AG04450 (cell line): ENCODE measurements around the gene OPN5. TPM values are rescaled to one million over a fixed set of nuclear protein-coding genes. Genes with fewer than 3 reads are reported as not detected.

Experiments
- CTCF ChIA-PET: fragments of 300-600, 350-600 bp; formaldehyde crosslinking; extraction: SDS; loops from one replicate; lab custom pipeline; 2022; ENCODE audit warnings: antibody characterized with exemption, inconsistent platforms; lab: Charles Lee
- POLR2A ChIA-PET: fragments of 350-600 bp; formaldehyde crosslinking; extraction: SDS; loops from one replicate; lab custom pipeline; 2021; ENCODE audit warnings: antibody characterized with exemption, inconsistent platforms; lab: Yijun Ruan, JAX
- DNase-seq: peaks from one replicate; pipeline ENCODE4 v3.0.0-alpha.2; 2011; ENCODE audit warnings: low read depth, low spot score
- H3K27ac ChIP-seq: one replicate; pipeline ENCODE4 v1.5.1; 2012; ENCODE audit warnings: low read depth, low read length, control low read depth
- H3K27me3 ChIP-seq: one replicate; pipeline ENCODE4 v1.6.0; 2012; ENCODE audit warnings: low read length; ENCODE audit not compliant: control insufficient read depth, insufficient read depth
- H3K4me3 ChIP-seq: 2 replicates; pipeline ENCODE4 v1.5.1; 2011; ENCODE audit warnings: mild to moderate bottlenecking, low read depth, low read length, control low read depth
- H3K9me3 ChIP-seq: 2 replicates; pipeline ENCODE4 v1.5.1; 2012; ENCODE audit warnings: low read length; ENCODE audit not compliant: control insufficient read depth, insufficient read depth
- CTCF ChIP-seq: IDR thresholded peaks from 2 replicates; pipeline ENCODE4 v1.5.1; 2011; ENCODE audit warnings: low read depth, low read length, control low read depth, inconsistent platforms
- polyA plus RNA-seq: library from polyadenylated mRNA; depleted of rRNA; stranded (reverse); fragments of >200 nt; gene quantifications from 2 replicates; pipeline ENCODE4 v1.2.3, GENCODE V29; 2011

The OPN5 gene
- polyA plus RNA-seq, 1 experiment = not detected

- ChIA-PET CTCF (interaction anchor here (0.6 to 5.0 kb wide), 27 partner anchors 9 to 1662 kb away, joined by 3 to 70 read pairs (median 4); no protein-coding TSS in a partner anchor), POLR2A (no interaction called here)
- peaks cover 3% of the 10 kb centered on the region for H3K27me3 ChIP-seq
- H3K27ac ChIP-seq = no peak overlapping the region
- no peaks in the 10 kb centered on the region for H3K9me3 ChIP-seq
- peak; percentile 90 for TF ChIP-seq CTCF
- peak; percentile 20 for DNase-seq
- H3K4me3 ChIP-seq = no peak overlapping the region
These were observed 6.0 kb downstream of the OPN5 start for GRCh38 chr6:47787620-47788497.

DNA sequence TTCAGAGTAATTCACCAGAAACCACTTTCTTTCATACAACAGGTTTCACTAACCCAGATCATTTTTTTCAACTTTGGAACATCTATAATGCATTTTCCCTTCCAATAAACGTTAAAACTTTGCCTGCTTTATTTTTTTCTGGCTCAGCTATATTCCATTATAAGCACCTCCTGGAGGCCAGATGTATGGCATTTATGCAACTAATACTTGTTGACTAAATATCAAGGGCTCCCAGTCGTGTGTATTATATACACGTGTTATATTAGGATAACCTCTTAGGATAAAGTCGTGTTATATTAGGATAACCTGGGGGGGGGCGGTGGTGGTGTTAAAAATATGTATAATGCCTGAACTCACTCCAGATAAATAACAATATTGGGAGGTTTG, 6.7 kb downstream of the OPN5 start:
- CTCF ChIA-PET = interaction anchor here (0.6 to 5.0 kb wide), 21 partner anchors 9 to 1634 kb away, joined by 3 to 70 read pairs (median 4); no protein-coding TSS in a partner anchor
- peaks cover 3% of the 10 kb centered on the region for H3K27me3 ChIP-seq
- H3K4me3 ChIP-seq = no peak overlapping the region
- TF ChIP-seq CTCF = no peak
- no peaks in the 10 kb centered on the region for H3K9me3 ChIP-seq
- POLR2A ChIA-PET = no interaction called here
- no peak for DNase-seq
- H3K27ac ChIP-seq = no peak overlapping the region

- ChIA-PET CTCF (interaction anchor here (0.6 to 5.0 kb wide), 4 partner anchors 9 to 1621 kb away, joined by 3 to 70 read pairs (median 7); no protein-coding TSS in a partner anchor), POLR2A (no interaction called here)
- H3K4me3 ChIP-seq = no peak overlapping the region
- H3K9me3 ChIP-seq = no peaks in the 10 kb centered on the region
- H3K27me3 ChIP-seq = peaks cover 3% of the 10 kb centered on the region
- H3K27ac ChIP-seq = no peak overlapping the region
- no peak for TF ChIP-seq CTCF
- DNase-seq = no peak
These were observed 7.7 kb downstream of the OPN5 start for GRCh38 chr6:47789553-47789952.

DNA sequence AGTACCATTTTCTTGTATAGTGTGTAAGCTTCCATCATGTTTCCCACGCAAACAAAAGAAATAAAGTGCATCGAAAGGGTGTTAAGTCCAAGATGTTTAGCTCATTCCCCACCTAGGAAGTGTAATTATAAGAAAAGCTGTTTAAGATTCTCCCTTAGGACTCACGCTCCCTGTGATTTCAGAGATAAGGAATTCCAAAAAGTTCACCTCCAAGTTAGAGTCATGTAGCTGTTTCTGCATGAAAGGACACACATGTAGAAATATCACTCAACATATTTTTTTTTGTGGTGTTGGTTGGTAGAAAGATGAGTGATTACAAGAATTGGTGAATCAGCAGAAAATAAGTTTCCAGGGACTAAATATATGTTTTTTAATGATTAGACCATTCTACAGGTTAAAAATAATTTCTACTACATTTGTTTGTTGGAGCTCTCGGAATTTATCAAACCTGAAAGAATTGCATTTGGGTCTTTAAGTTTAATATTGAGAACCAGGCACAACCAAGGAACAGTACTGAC, 10.4 kb downstream of the OPN5 start:
- DNase-seq = no peak
- CTCF ChIA-PET = interaction anchor here (1.0 kb wide), 1 partner anchor 1617 kb away, joined by 3 read pairs; no protein-coding TSS in a partner anchor
- Histone ChIP-seq H3K4me3 (no peak overlapping the region), H3K9me3 (no peaks in the 10 kb centered on the region), H3K27ac (no peak overlapping the region), H3K27me3 (no peaks in the 10 kb centered on the region)
- POLR2A ChIA-PET = no interaction called here
- no peak for TF ChIP-seq CTCF
